Measurements from ENCODE around the gene HS6ST3. TPM values are rescaled to one million over a fixed set of nuclear protein-coding genes. Genes with fewer than 3 reads are reported as not detected.

Gene HS6ST3
- total RNA-seq, 1 donor from 2014 or later = not detected

DNA sequence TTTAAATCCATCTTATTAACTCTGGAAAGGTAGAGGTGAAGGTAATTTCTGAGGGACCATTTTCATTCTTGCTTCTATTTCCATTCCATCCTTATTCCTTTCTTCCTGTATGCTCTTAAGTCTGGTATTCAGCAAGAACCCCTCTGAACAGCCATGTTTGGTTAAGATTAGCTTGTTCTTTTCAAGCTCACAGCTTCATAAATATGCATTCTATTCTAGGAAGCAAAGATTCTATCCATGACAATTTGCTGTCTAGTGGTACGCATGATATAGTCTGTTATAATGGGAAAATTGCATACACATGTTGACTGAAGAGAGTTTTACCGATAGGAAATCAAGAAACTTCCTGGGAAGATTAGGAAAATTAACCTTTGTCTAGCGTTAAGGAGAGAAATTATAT, 218.7 kb downstream of the HS6ST3 start:
- H3K9me3 Mint-ChIP-seq (ENCODE audit: unreplicated experiment) = no peaks in the 10 kb centered on the region
- H3K4me3 Mint-ChIP-seq (ENCODE audit: unreplicated experiment) = no peak overlapping the region
- DNase-seq (ENCODE audit: extremely low spot score, unreplicated experiment) = no peak
- TF ChIP-seq, protein P1, sequence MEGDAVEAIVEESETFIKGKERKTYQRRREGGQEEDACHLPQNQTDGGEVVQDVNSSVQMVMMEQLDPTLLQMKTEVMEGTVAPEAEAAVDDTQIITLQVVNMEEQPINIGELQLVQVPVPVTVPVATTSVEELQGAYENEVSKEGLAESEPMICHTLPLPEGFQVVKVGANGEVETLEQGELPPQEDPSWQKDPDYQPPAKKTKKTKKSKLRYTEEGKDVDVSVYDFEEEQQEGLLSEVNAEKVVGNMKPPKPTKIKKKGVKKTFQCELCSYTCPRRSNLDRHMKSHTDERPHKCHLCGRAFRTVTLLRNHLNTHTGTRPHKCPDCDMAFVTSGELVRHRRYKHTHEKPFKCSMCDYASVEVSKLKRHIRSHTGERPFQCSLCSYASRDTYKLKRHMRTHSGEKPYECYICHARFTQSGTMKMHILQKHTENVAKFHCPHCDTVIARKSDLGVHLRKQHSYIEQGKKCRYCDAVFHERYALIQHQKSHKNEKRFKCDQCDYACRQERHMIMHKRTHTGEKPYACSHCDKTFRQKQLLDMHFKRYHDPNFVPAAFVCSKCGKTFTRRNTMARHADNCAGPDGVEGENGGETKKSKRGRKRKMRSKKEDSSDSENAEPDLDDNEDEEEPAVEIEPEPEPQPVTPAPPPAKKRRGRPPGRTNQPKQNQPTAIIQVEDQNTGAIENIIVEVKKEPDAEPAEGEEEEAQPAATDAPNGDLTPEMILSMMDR (IDR thresholded peaks at IDR 0.05) = no peak
- H3K36me3 Mint-ChIP-seq (ENCODE audit: unreplicated experiment) = no peaks in the 10 kb centered on the region
- no peak overlapping the region for H3K27ac Mint-ChIP-seq (ENCODE audit: unreplicated experiment)
- H3K4me1 Mint-ChIP-seq (ENCODE audit: unreplicated experiment) = no peaks in the 10 kb centered on the region
- peaks cover 2% of the 10 kb centered on the region for H3K27me3 Mint-ChIP-seq (ENCODE audit: unreplicated experiment)

- Mint-ChIP-seq H3K4me1 (ENCODE audit: unreplicated experiment) (no peaks in the 10 kb centered on the region), H3K4me3 (ENCODE audit: unreplicated experiment) (no peak overlapping the region), H3K27ac (ENCODE audit: unreplicated experiment) (no peak overlapping the region), H3K36me3 (ENCODE audit: unreplicated experiment) (no peaks in the 10 kb centered on the region), H3K27me3 (ENCODE audit: unreplicated experiment) (peaks cover 2% of the 10 kb centered on the region), H3K9me3 (ENCODE audit: unreplicated experiment) (peaks cover 3% of the 10 kb centered on the region)
- TF ChIP-seq, protein P1 (IDR thresholded peaks at IDR 0.05) = no peak
- no peak for DNase-seq (ENCODE audit: extremely low spot score, unreplicated experiment)
Observed at GRCh38 chr13:96314974-96315373, 225.1 kb downstream of the HS6ST3 start.

- TF ChIP-seq, protein P1 (IDR thresholded peaks at IDR 0.05) = no peak
- Mint-ChIP-seq H3K9me3 (ENCODE audit: unreplicated experiment) (peaks cover 10% of the 10 kb centered on the region), H3K27me3 (ENCODE audit: unreplicated experiment) (peaks cover 3% of the 10 kb centered on the region), H3K4me3 (ENCODE audit: unreplicated experiment) (no peak overlapping the region), H3K4me1 (ENCODE audit: unreplicated experiment) (no peaks in the 10 kb centered on the region), H3K36me3 (ENCODE audit: unreplicated experiment) (no peaks in the 10 kb centered on the region), H3K27ac (ENCODE audit: unreplicated experiment) (no peak overlapping the region)
- DNase-seq (ENCODE audit: extremely low spot score, unreplicated experiment) = no peak
Observed at GRCh38 chr13:96338030-96338429, 248.1 kb downstream of the HS6ST3 start.

DNA sequence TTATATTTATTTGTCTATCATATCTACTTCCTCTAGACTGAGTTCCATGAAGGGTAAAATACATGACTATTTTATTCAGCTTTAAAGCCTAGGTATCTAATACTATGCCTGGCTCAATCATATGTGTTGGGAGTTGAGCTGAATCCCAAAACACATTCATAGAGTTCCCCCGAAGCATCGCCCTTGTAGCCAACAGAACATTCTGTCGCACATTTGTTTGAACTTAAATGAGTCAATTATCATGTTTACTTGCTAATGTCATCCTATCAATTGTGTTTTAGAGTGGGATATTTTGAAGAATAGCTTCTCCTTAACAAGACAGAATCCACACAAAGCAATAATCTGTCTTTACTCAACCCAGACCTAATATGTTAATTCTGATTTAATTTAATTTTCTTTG, 252.4 kb downstream of the HS6ST3 start:
- Mint-ChIP-seq H3K27ac (ENCODE audit: unreplicated experiment) (no peak overlapping the region), H3K36me3 (ENCODE audit: unreplicated experiment) (no peaks in the 10 kb centered on the region), H3K27me3 (ENCODE audit: unreplicated experiment) (peaks cover 3% of the 10 kb centered on the region), H3K4me3 (ENCODE audit: unreplicated experiment) (no peak overlapping the region), H3K9me3 (ENCODE audit: unreplicated experiment) (no peaks in the 10 kb centered on the region), H3K4me1 (ENCODE audit: unreplicated experiment) (no peaks in the 10 kb centered on the region)
- TF ChIP-seq, protein P1 (IDR thresholded peaks at IDR 0.05) = no peak
- DNase-seq (ENCODE audit: extremely low spot score, unreplicated experiment) = no peak

DNA sequence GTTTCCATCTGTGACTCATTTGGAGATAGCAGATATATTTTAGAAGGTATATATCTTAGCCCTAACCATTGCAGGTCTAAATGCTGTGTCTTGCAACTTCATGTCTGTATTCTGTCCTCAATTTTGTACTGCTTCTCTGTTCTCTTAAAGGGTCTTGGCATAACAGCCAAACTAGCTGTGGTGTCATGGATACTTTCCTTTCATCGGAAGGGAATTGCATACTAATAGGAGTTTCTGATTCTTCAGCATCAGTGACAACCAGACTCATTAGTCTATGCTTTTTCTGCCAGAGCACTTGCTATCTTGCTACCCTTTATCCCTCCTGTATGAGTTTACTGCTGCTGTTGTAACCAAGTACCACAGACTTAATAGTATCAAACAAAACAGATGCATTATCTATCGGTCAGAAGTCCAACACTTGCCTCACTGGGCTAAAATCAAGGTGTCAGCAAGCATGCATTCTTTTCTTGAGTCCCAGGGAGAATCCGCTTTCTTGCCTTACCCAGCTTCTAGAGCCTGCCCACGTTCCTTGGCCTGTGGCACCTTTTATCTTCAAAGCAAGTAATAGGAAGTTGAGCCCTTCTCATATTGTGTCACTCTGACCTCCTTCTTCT, 253.1 kb downstream of the HS6ST3 start:
- Mint-ChIP-seq H3K4me3 (ENCODE audit: unreplicated experiment) (no peak overlapping the region), H3K36me3 (ENCODE audit: unreplicated experiment) (no peaks in the 10 kb centered on the region), H3K4me1 (ENCODE audit: unreplicated experiment) (no peaks in the 10 kb centered on the region), H3K9me3 (ENCODE audit: unreplicated experiment) (no peaks in the 10 kb centered on the region), H3K27me3 (ENCODE audit: unreplicated experiment) (peaks cover 3% of the 10 kb centered on the region), H3K27ac (ENCODE audit: unreplicated experiment) (no peak overlapping the region)
- TF ChIP-seq, protein P1 (IDR thresholded peaks at IDR 0.05) = no peak
- DNase-seq (ENCODE audit: extremely low spot score, unreplicated experiment) = no peak
